ENCODE data around the gene GSG1. TPM values are rescaled to one million over a fixed set of nuclear protein-coding genes. Genes with fewer than 3 reads are reported as not detected.

The GSG1 gene
- total RNA-seq, 1 experiment from 2014 or later = not detected

DNA sequence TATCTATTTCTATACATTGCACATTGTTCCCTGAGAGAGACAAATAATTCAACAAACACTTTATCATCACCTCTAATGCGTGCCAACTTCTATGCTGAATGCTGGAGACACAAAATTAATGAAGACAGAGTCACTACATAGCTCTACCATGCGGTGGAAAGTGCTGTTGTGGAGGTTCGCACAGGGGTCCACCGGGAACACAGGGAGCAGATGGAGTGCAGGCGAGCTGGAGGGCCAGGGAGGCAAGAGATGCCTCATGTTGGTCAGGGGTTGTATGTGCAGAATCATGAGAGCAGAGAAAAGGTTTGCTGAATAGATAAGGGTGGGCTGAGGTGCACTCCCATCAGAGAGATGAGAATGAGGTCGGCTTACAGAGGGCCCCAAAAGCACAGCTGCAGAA is 34.1 kb downstream of the GSG1 start:
- H3K9me2 ChIP-seq (ENCODE audit: insufficient read depth) = no peaks in the 10 kb centered on the region
- DNase-seq (ENCODE audit: low read depth, low spot score) (no peak), ATAC-seq (no peak)
- no peaks in the 10 kb centered on the region for H3K79me2 ChIP-seq (ENCODE audit: insufficient read depth, low read length)
- TF ChIP-seq EGR1 (IDR thresholded peaks at IDR 0.05; ENCODE audit: low read depth) (no peak), SIN3A (IDR thresholded peaks at IDR 0.05; ENCODE audit: low read depth) (no peak), FOSL1 (IDR thresholded peaks at IDR 0.05; ENCODE audit: low read depth) (no peak), YY1 (IDR thresholded peaks at IDR 0.05; ENCODE audit: extremely low read depth, insufficient replicate concordance, low read depth, low read length) (no peak), EZH2 (IDR thresholded peaks at IDR 0.05) (no peak), POLR2A (IDR thresholded peaks at IDR 0.05; ENCODE audit: borderline replicate concordance, extremely low read depth, insufficient read depth, insufficient read length) (no peak), POLR2AphosphoS5 (IDR thresholded peaks at IDR 0.05; ENCODE audit: low read depth, low read length) (no peak)
- TF ChIP-seq, protein P1, sequence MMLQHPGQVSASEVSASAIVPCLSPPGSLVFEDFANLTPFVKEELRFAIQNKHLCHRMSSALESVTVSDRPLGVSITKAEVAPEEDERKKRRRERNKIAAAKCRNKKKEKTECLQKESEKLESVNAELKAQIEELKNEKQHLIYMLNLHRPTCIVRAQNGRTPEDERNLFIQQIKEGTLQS (IDR thresholded peaks at IDR 0.05) = no peak
- peaks cover 4 to 15% of the 10 kb centered on the region in 2 experiments; a peak in 3 of 4 replicates for H3K36me3 ChIP-seq (ENCODE audit: control insufficient read depth in 1 of 2, insufficient read depth in 2 of 2, low read length in 2 of 2)
- H3K27me3 ChIP-seq (ENCODE audit: insufficient read depth, low read length) = no peaks in the 10 kb centered on the region
- no peaks in the 10 kb centered on the region for H3K4me1 ChIP-seq (ENCODE audit: control insufficient read depth in 1 of 2, insufficient read depth in 2 of 2, low read length in 2 of 2)
- no peaks in the 10 kb centered on the region for H3K9me3 ChIP-seq (ENCODE audit: control insufficient read depth in 1 of 2, insufficient read depth in 1 of 2, low read depth in 1 of 2, low read length in 2 of 2)
- H3K4me3 ChIP-seq (replicated peaks in 1 of 2; ENCODE audit: low read depth in 1 of 2, low read length in 2 of 2) = no peak overlapping the region
- ChIA-PET RAD21 (ENCODE audit: low non-redundant PET in 1 of 2, low total read pairs in 2 of 2, uncharacterized antibody in 2 of 2, unreplicated experiment in 2 of 2) (no interaction called here), POLR2A (no interaction called here), CTCF (no interaction called here)
- no peak overlapping the region for H2AFZ ChIP-seq (ENCODE audit: low read depth, low read length, poor library complexity, severe bottlenecking)
- BruUV-seq (replicated peaks) = no TSS peak
- H3K9ac ChIP-seq (ENCODE audit: low read length) = no peak overlapping the region
- H3K4me2 ChIP-seq (ENCODE audit: low read length) = no peak overlapping the region
- intact Hi-C loops (cut with micrococcal nuclease) = no loop called here
- H3K27ac ChIP-seq (ENCODE audit: low read depth, low read length) = no peak overlapping the region
- H4K20me1 ChIP-seq (ENCODE audit: insufficient read depth) = no peaks in the 10 kb centered on the region

DNA sequence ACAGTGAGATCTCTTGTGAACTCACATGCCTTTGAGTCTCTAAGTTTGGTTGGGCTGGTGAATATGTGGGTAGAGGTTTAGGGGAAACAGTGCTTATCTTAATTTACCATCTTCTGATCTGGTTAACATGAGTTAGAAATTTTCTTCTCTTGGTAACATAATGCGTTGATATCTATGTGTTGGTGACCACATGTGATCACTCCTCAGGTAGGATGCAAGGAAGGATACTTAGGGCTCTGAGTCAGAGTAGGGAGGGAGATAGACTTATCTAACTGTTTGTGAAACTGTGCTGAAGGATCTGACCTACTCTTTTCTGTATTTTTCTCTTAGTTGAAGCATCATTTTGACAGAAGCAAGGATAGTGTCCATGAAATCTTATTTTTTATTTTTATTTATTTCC is 36.1 kb downstream of the GSG1 start:
- POLR2A ChIA-PET = no interaction called here
- H3K9me3 ChIP-seq (ENCODE audit: control insufficient read depth in 1 of 2, insufficient read depth in 1 of 2, low read depth in 1 of 2, low read length in 2 of 2) = no peaks in the 10 kb centered on the region
- no peak overlapping the region for H3K4me3 ChIP-seq (replicated peaks in 1 of 2; ENCODE audit: low read depth in 1 of 2, low read length in 2 of 2)
- TF ChIP-seq FOSL1 (IDR thresholded peaks at IDR 0.05; ENCODE audit: low read depth) = no peak
- no peak for TF ChIP-seq EGR1 (IDR thresholded peaks at IDR 0.05; ENCODE audit: low read depth)
- TF ChIP-seq, protein P2, sequence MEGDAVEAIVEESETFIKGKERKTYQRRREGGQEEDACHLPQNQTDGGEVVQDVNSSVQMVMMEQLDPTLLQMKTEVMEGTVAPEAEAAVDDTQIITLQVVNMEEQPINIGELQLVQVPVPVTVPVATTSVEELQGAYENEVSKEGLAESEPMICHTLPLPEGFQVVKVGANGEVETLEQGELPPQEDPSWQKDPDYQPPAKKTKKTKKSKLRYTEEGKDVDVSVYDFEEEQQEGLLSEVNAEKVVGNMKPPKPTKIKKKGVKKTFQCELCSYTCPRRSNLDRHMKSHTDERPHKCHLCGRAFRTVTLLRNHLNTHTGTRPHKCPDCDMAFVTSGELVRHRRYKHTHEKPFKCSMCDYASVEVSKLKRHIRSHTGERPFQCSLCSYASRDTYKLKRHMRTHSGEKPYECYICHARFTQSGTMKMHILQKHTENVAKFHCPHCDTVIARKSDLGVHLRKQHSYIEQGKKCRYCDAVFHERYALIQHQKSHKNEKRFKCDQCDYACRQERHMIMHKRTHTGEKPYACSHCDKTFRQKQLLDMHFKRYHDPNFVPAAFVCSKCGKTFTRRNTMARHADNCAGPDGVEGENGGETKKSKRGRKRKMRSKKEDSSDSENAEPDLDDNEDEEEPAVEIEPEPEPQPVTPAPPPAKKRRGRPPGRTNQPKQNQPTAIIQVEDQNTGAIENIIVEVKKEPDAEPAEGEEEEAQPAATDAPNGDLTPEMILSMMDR (IDR thresholded peaks at IDR 0.05 in 2 of 3, conservative IDR thresholded peaks at IDR 0.05 in 1 of 3; ENCODE audit: borderline replicate concordance in 1 of 3, insufficient read depth in 1 of 3, low read depth in 2 of 3, low read length in 2 of 3) = no peak
- no peak for TF ChIP-seq CEBPB (IDR thresholded peaks at IDR 0.05; ENCODE audit: low read depth)
- TF ChIP-seq SIN3A (IDR thresholded peaks at IDR 0.05; ENCODE audit: low read depth) = no peak
- TF ChIP-seq EZH2phosphoT487 (IDR thresholded peaks at IDR 0.05; ENCODE audit: borderline replicate concordance) = no peak
- TF ChIP-seq, protein P3, sequence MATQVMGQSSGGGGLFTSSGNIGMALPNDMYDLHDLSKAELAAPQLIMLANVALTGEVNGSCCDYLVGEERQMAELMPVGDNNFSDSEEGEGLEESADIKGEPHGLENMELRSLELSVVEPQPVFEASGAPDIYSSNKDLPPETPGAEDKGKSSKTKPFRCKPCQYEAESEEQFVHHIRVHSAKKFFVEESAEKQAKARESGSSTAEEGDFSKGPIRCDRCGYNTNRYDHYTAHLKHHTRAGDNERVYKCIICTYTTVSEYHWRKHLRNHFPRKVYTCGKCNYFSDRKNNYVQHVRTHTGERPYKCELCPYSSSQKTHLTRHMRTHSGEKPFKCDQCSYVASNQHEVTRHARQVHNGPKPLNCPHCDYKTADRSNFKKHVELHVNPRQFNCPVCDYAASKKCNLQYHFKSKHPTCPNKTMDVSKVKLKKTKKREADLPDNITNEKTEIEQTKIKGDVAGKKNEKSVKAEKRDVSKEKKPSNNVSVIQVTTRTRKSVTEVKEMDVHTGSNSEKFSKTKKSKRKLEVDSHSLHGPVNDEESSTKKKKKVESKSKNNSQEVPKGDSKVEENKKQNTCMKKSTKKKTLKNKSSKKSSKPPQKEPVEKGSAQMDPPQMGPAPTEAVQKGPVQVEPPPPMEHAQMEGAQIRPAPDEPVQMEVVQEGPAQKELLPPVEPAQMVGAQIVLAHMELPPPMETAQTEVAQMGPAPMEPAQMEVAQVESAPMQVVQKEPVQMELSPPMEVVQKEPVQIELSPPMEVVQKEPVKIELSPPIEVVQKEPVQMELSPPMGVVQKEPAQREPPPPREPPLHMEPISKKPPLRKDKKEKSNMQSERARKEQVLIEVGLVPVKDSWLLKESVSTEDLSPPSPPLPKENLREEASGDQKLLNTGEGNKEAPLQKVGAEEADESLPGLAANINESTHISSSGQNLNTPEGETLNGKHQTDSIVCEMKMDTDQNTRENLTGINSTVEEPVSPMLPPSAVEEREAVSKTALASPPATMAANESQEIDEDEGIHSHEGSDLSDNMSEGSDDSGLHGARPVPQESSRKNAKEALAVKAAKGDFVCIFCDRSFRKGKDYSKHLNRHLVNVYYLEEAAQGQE (IDR thresholded peaks at IDR 0.05; ENCODE audit: low read depth) = no peak
- TF ChIP-seq SRF (IDR thresholded peaks at IDR 0.05; ENCODE audit: low read depth) = no peak
- no peak for TF ChIP-seq ELF1 (IDR thresholded peaks at IDR 0.05; ENCODE audit: borderline replicate concordance, low read depth)
- no peak for TF ChIP-seq POLR2AphosphoS5 (IDR thresholded peaks at IDR 0.05; ENCODE audit: low read depth, low read length)
- no peak for TF ChIP-seq CBX3 (IDR thresholded peaks at IDR 0.05; ENCODE audit: low read depth)
- no peak for TF ChIP-seq EZH2 (IDR thresholded peaks at IDR 0.05)
- no peak for TF ChIP-seq RAD21 (IDR thresholded peaks at IDR 0.05; ENCODE audit: low read depth)
- TF ChIP-seq, protein P4, sequence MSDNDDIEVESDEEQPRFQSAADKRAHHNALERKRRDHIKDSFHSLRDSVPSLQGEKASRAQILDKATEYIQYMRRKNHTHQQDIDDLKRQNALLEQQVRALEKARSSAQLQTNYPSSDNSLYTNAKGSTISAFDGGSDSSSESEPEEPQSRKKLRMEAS (IDR thresholded peaks at IDR 0.05) = no peak

More for the DNA sequence above, 36.1 kb downstream of the GSG1 start:
- peaks cover 4 to 15% of the 10 kb centered on the region in 2 experiments; a peak in 3 of 4 replicates for H3K36me3 ChIP-seq (ENCODE audit: control insufficient read depth in 1 of 2, insufficient read depth in 2 of 2, low read length in 2 of 2)
- H4K20me1 ChIP-seq (ENCODE audit: insufficient read depth) = no peaks in the 10 kb centered on the region
- no peak overlapping the region for H3K4me2 ChIP-seq (ENCODE audit: low read length)
- H3K27me3 ChIP-seq (ENCODE audit: insufficient read depth, low read length) = no peaks in the 10 kb centered on the region
- H3K9me2 ChIP-seq (ENCODE audit: insufficient read depth) = no peaks in the 10 kb centered on the region
- no peaks in the 10 kb centered on the region for H3K79me2 ChIP-seq (ENCODE audit: insufficient read depth, low read length)
- ATAC-seq (no peak), DNase-seq (ENCODE audit: low read depth, low spot score) (no peak)
- no peaks in the 10 kb centered on the region for H3K4me1 ChIP-seq (ENCODE audit: control insufficient read depth in 1 of 2, insufficient read depth in 2 of 2, low read length in 2 of 2)
- no peak overlapping the region for H2AFZ ChIP-seq (ENCODE audit: low read depth, low read length, poor library complexity, severe bottlenecking)
- no peak overlapping the region for H3K9ac ChIP-seq (ENCODE audit: low read length)
- BruUV-seq (replicated peaks) = no TSS peak
- CTCF ChIA-PET = no interaction called here
- no peak overlapping the region for H3K27ac ChIP-seq (ENCODE audit: low read depth, low read length)
- RAD21 ChIA-PET (ENCODE audit: low non-redundant PET in 1 of 2, low total read pairs in 2 of 2, uncharacterized antibody in 2 of 2, unreplicated experiment in 2 of 2) = no interaction called here
- intact Hi-C loops (cut with micrococcal nuclease) = no loop called here
